SK-N-SH treated with all-trans-retinoic acid at 6 μM for 48 hours (cell line): ENCODE results near the gene HSCB.

Experiments
- ATAC-seq: fragments of 200-7000 bp; cut with Tn5 transposase; 3 replicates; pipeline ENCODE4 v1.9.1; 2020; ENCODE audit warnings: mild to moderate bottlenecking, moderate library complexity
- ARNTL ChIP-seq: fragments of 450-650 bp; formaldehyde crosslinking; IDR thresholded peaks from 2 replicates; pipeline ENCODE4 v1.5.0; 2020; ENCODE audit warnings: low read depth, mild to moderate bottlenecking, moderate library complexity, borderline replicate concordance
- BACH2 ChIP-seq: fragments of 250-450 bp; sonication (Bioruptor Pico); IDR thresholded peaks from 2 replicates; pipeline ENCODE4 v1.9.0; 2021; ENCODE audit warnings: mild to moderate bottlenecking, borderline replicate concordance
- CSDC2 ChIP-seq: fragments of 250-450 bp; sonication (Bioruptor Pico); IDR thresholded peaks from 2 replicates; pipeline ENCODE4 v1.5.0; 2020; ENCODE audit warnings: mild to moderate bottlenecking, moderate library complexity
- ESRRG ChIP-seq: fragments of 250-450 bp; sonication (Bioruptor Pico); IDR thresholded peaks from 2 replicates; pipeline ENCODE4 v1.6.1; 2021; ENCODE audit warnings: mild to moderate bottlenecking
- GLIS3 ChIP-seq: fragments of 250-450 bp; sonication (Bioruptor Pico); IDR thresholded peaks from 2 replicates; pipeline ENCODE4 v1.5.0; 2020; ENCODE audit warnings: mild to moderate bottlenecking, moderate library complexity
- ISL1 ChIP-seq: fragments of 250-450 bp; sonication (Bioruptor Pico); IDR thresholded peaks from 2 replicates; pipeline ENCODE4 v2.1.2; 2022; ENCODE audit warnings: mild to moderate bottlenecking, moderate library complexity
- OSR1 ChIP-seq: fragments of 250-450 bp; sonication (Bioruptor Pico); IDR thresholded peaks from 2 replicates; pipeline ENCODE4 v1.8.0; 2022; ENCODE audit warnings: moderate library complexity, mild to moderate bottlenecking, inconsistent platforms
- PATZ1 ChIP-seq: fragments of 250-450 bp; sonication (Bioruptor Pico); IDR thresholded peaks from 2 replicates; pipeline ENCODE4 v1.8.0; 2020; ENCODE audit warnings: mild to moderate bottlenecking, moderate library complexity, borderline replicate concordance
- POU6F1 ChIP-seq: fragments of 250-450 bp; sonication (Bioruptor Pico); IDR thresholded peaks from 2 replicates; pipeline ENCODE4 v1.8.0; 2021; ENCODE audit warnings: low read depth, mild to moderate bottlenecking, moderate library complexity, borderline replicate concordance
- PPARA ChIP-seq: fragments of 250-450 bp; sonication (Bioruptor Pico); IDR thresholded peaks from 2 replicates; pipeline ENCODE4 v1.5.0; 2020; ENCODE audit warnings: mild to moderate bottlenecking, borderline replicate concordance
- RARB ChIP-seq: fragments of 250-450 bp; sonication (Bioruptor Pico); IDR thresholded peaks from 2 replicates; pipeline ENCODE4 v1.8.0; 2021; ENCODE audit warnings: mild to moderate bottlenecking, moderate library complexity
- SNAI2 ChIP-seq: fragments of 250-450 bp; sonication (Bioruptor Pico); IDR thresholded peaks from 2 replicates; pipeline ENCODE4 v1.5.0; 2020; ENCODE audit warnings: mild to moderate bottlenecking, moderate library complexity
- TOX ChIP-seq: fragments of 250-450 bp; sonication (Bioruptor Pico); IDR thresholded peaks from 2 replicates; pipeline ENCODE4 v1.8.0; 2021; ENCODE audit warnings: mild to moderate bottlenecking, moderate library complexity, borderline replicate concordance
- TSHZ2 ChIP-seq: fragments of 250-450 bp; sonication (Bioruptor Pico); IDR thresholded peaks from 2 replicates; pipeline ENCODE4 v1.5.0; 2020; ENCODE audit warnings: mild to moderate bottlenecking, moderate library complexity
- ZC3H10 ChIP-seq: fragments of 250-450 bp; sonication (Bioruptor Pico); IDR thresholded peaks from 2 replicates; pipeline ENCODE4 v1.5.1; 2021; ENCODE audit warnings: mild to moderate bottlenecking, moderate library complexity
- ZFP30 ChIP-seq: fragments of 450-650 bp; formaldehyde crosslinking; IDR thresholded peaks from 2 replicates; pipeline ENCODE4 v1.5.0; 2022; ENCODE audit warnings: mild to moderate bottlenecking, moderate library complexity
- ZNF565 ChIP-seq: fragments of 450-650 bp; formaldehyde crosslinking; conservative IDR thresholded peaks from 2 replicates; pipeline ENCODE4 v1.5.0; 2020; ENCODE audit warnings: low read depth, mild to moderate bottlenecking, moderate library complexity
- ZNF70 ChIP-seq: fragments of 450-650 bp; formaldehyde crosslinking; IDR thresholded peaks from 2 replicates; pipeline ENCODE4 v1.5.0; 2020; ENCODE audit warnings: mild to moderate bottlenecking, moderate library complexity
- ZNF8 ChIP-seq: fragments of 450-650 bp; formaldehyde crosslinking; IDR thresholded peaks from 2 replicates; pipeline ENCODE4 v1.5.0; 2020; ENCODE audit warnings: mild to moderate bottlenecking, moderate library complexity

Gene HSCB

GRCh38 chr22:28779833-28780232, 38.0 kb downstream of the HSCB start:
- no peak for ATAC-seq
- TF ChIP-seq BACH2 (CRISPR knock-in tag), result no peak
- TF ChIP-seq ZNF8 (CRISPR knock-in tag), result no peak
- TF ChIP-seq ZFP30 (CRISPR knock-in tag), result no peak
- no peak for TF ChIP-seq GLIS3 (CRISPR knock-in tag)
- no peak for TF ChIP-seq ZC3H10 (CRISPR knock-in tag)
- no peak for TF ChIP-seq TSHZ2 (CRISPR knock-in tag)
- TF ChIP-seq PPARA (CRISPR knock-in tag), result no peak
- no peak for TF ChIP-seq POU6F1 (CRISPR knock-in tag)
- TF ChIP-seq RARB (CRISPR knock-in tag), result no peak
- TF ChIP-seq PATZ1 (CRISPR knock-in tag), result no peak

GRCh38 chr22:28780296-28780695, 38.5 kb downstream of the HSCB start:
- TF ChIP-seq ARNTL (CRISPR knock-in tag) (no peak), RARB (CRISPR knock-in tag) (no peak), CSDC2 (CRISPR knock-in tag) (no peak), POU6F1 (CRISPR knock-in tag) (no peak), TOX (CRISPR knock-in tag) (no peak), GLIS3 (CRISPR knock-in tag) (no peak), ZC3H10 (CRISPR knock-in tag) (no peak), ISL1 (CRISPR knock-in tag) (no peak), TSHZ2 (CRISPR knock-in tag) (no peak), OSR1 (CRISPR knock-in tag) (no peak), PPARA (CRISPR knock-in tag) (no peak), SNAI2 (CRISPR knock-in tag) (no peak), ZNF70 (no peak), ZNF565 (CRISPR knock-in tag) (no peak), ZNF8 (CRISPR knock-in tag) (no peak), ESRRG (CRISPR knock-in tag) (no peak)
- no peak for ATAC-seq
